IMR-90 (cell line): Measurements from ENCODE around the gene PTPRN2. TPM values are rescaled to one million over a fixed set of nuclear protein-coding genes. Genes with fewer than 3 reads are reported as not detected.

Experiments used
- ATAC-seq: fragments of 200-7000 bp; cut with Tn5 transposase; 2 replicates; pipeline ENCODE4 v1.9.1; 2020; ENCODE audit warnings: low read depth, mild to moderate bottlenecking, moderate library complexity
- BruUV-seq: library from RNA; stranded (reverse); fragments of 400-500 nt; replicated peaks from 2 replicates; lab custom pipeline; 2021; lab: Mats Ljungman, UMichigan
- CTCF ChIA-PET: fragments of 300-600 bp; formaldehyde crosslinking; extraction: SDS; loops from one replicate; lab custom pipeline; 2021; ENCODE audit warnings: antibody characterized with exemption; lab: Yijun Ruan, JAX
- POLR2A ChIA-PET: fragments of 300-600 bp; sonication (Branson Sonifier 250); formaldehyde crosslinking; loops from one replicate; lab custom pipeline; 2022; ENCODE audit warnings: antibody characterized with exemption; ENCODE audit not compliant: unreplicated experiment; lab: Charles Lee
- DNase-seq: peaks from one replicate; pipeline ENCODE4 v3.0.0; 2013
- H2AFZ ChIP-seq: replicated peaks from 2 replicates; pipeline ENCODE3; 2013; ENCODE audit warnings: low read length, mild to moderate bottlenecking; ENCODE audit not compliant: poor library complexity
- H2AK5ac ChIP-seq: 2 replicates; pipeline ENCODE4 v1.6.1; 2013; ENCODE audit warnings: low read depth, low read length, inconsistent platforms
- H2AK9ac ChIP-seq: replicated peaks from 2 replicates; pipeline ENCODE3; 2013; ENCODE audit warnings: mild to moderate bottlenecking, low read depth, low read length, moderate library complexity; ENCODE audit not compliant: poor library complexity
- H2BK120ac ChIP-seq: 2 replicates; pipeline ENCODE4 v1.6.1; 2013; ENCODE audit warnings: low read depth, low read length, inconsistent platforms
- H2BK15ac ChIP-seq: 3 replicates; pipeline ENCODE4 v1.6.1; 2013; ENCODE audit warnings: low read depth, low read length, inconsistent platforms
- H2BK20ac ChIP-seq: 2 replicates; pipeline ENCODE4 v1.6.1; 2013; ENCODE audit warnings: low read depth, mild to moderate bottlenecking, inconsistent platforms, low read length, moderate library complexity
- H2BK5ac ChIP-seq: 2 replicates; pipeline ENCODE4 v1.6.1; 2013; ENCODE audit warnings: mild to moderate bottlenecking, low read depth, low read length, inconsistent platforms; ENCODE audit not compliant: poor library complexity, severe bottlenecking
- H3K14ac ChIP-seq: replicated peaks from 2 replicates; pipeline ENCODE4 v1.6.1; 2013; ENCODE audit warnings: low read depth, low read length, inconsistent platforms
- H3K18ac ChIP-seq: 2 replicates; pipeline ENCODE4 v1.6.1; 2013; ENCODE audit warnings: low read depth, low read length, control low read depth
- H3K23ac ChIP-seq: 2 replicates; pipeline ENCODE4 v1.6.1; 2013; ENCODE audit warnings: low read depth, low read length, inconsistent platforms
- H3K27ac ChIP-seq: 2 replicates; pipeline ENCODE4 v1.5.1; 2013; ENCODE audit warnings: mild to moderate bottlenecking, control low read depth, low read length; ENCODE audit not compliant: insufficient read depth
- H3K27me3 ChIP-seq: 2 replicates; pipeline ENCODE4 v1.6.1; 2013; ENCODE audit warnings: low read length; ENCODE audit not compliant: control insufficient read depth, insufficient read depth
- H3K36me3 ChIP-seq: 2 replicates; pipeline ENCODE4 v1.6.1; 2013; ENCODE audit warnings: low read length, mixed read lengths; ENCODE audit not compliant: control insufficient read depth, insufficient read depth
- H3K4ac ChIP-seq: 2 replicates; pipeline ENCODE4 v1.6.1; 2013; ENCODE audit warnings: low read depth, low read length, inconsistent platforms
- H3K4me1 ChIP-seq: 2 replicates; pipeline ENCODE4 v1.6.1; 2013; ENCODE audit warnings: low read length, mixed read lengths; ENCODE audit not compliant: control insufficient read depth, insufficient read depth
- H3K4me2 ChIP-seq: 2 replicates; pipeline ENCODE4 v1.6.1; 2013; ENCODE audit warnings: low read depth, mild to moderate bottlenecking, control low read depth, low read length, moderate library complexity
- H3K4me3 ChIP-seq: 2 replicates; pipeline ENCODE4 v1.5.1; 2013; ENCODE audit warnings: low read depth, mild to moderate bottlenecking, control low read depth, low read length, moderate library complexity; ENCODE audit not compliant: insufficient read depth
- H3K56ac ChIP-seq: 2 replicates; pipeline ENCODE4 v1.6.1; 2013; ENCODE audit warnings: low read length, inconsistent platforms; ENCODE audit not compliant: insufficient read depth; ENCODE audit errors: extremely low read depth
- H3K79me1 ChIP-seq, 2 experiments: 2 replicates each; pipeline ENCODE4 v1.6.1; 2013; ENCODE audit warnings: low read length in 2 of 2, inconsistent platforms in 1 of 2, low read depth in 1 of 2
- H3K9ac ChIP-seq: 2 replicates; pipeline ENCODE4 v1.6.1; 2013; ENCODE audit warnings: low read depth, low read length, control low read depth
- H3K9me1 ChIP-seq: 2 replicates; pipeline ENCODE4 v1.6.1; 2013; ENCODE audit warnings: low read length, inconsistent platforms; ENCODE audit not compliant: insufficient read depth
- H3K9me3 ChIP-seq: 2 replicates; pipeline ENCODE4 v1.6.1; 2013; ENCODE audit warnings: low read length; ENCODE audit not compliant: control insufficient read depth, insufficient read depth
- H4K20me1 ChIP-seq: 2 replicates; pipeline ENCODE4 v1.6.1; 2013; ENCODE audit warnings: low read length, inconsistent platforms; ENCODE audit not compliant: insufficient read depth
- H4K5ac ChIP-seq: 2 replicates; pipeline ENCODE4 v1.6.1; 2013; ENCODE audit warnings: mild to moderate bottlenecking, low read depth, low read length, control low read depth
- H4K8ac ChIP-seq, 2 experiments: 2 replicates each; pipeline ENCODE4 v1.6.1; 2013; ENCODE audit warnings: low read depth in 2 of 2, low read length in 2 of 2, control low read depth in 1 of 2, inconsistent platforms in 1 of 2
- H4K91ac ChIP-seq: 2 replicates; pipeline ENCODE4 v1.6.1; 2013; ENCODE audit warnings: low read depth, low read length, inconsistent platforms; ENCODE audit not compliant: insufficient read depth
- BHLHE40 ChIP-seq: fragments of 150-350 bp; IDR thresholded peaks from 2 replicates; pipeline ENCODE4 v1.6.1; 2016; ENCODE audit warnings: mild to moderate bottlenecking, low read depth, low read length
- CEBPB ChIP-seq: IDR thresholded peaks from 2 replicates; pipeline ENCODE4 v1.6.1; 2012; ENCODE audit warnings: low read depth, low read length, improper control_type of control experiment
- CHD1 ChIP-seq: IDR thresholded peaks from 2 replicates; pipeline ENCODE4 v1.6.1; 2012; ENCODE audit warnings: low read depth, low read length, improper control_type of control experiment
- CTCF ChIP-seq: conservative IDR thresholded peaks from 2 replicates; pipeline ENCODE4 v1.5.1; 2012; ENCODE audit warnings: mild to moderate bottlenecking, low read depth, low read length, improper control_type of control experiment
- FOS ChIP-seq: fragments of 150-350 bp; IDR thresholded peaks from 2 replicates; pipeline ENCODE4 v1.6.1; 2016; ENCODE audit warnings: low read depth, low read length
- MAFK ChIP-seq: IDR thresholded peaks from 2 replicates; pipeline ENCODE4 v1.6.1; 2012; ENCODE audit warnings: low read depth, low read length, improper control_type of control experiment
- MAZ ChIP-seq: IDR thresholded peaks from 2 replicates; pipeline ENCODE4 v1.6.1; 2012; ENCODE audit warnings: low read depth, mild to moderate bottlenecking, low read length, improper control_type of control experiment, moderate library complexity, borderline replicate concordance
- MXI1 ChIP-seq: IDR thresholded peaks from 2 replicates; pipeline ENCODE4 v1.6.1; 2012; ENCODE audit warnings: low read depth, mild to moderate bottlenecking, low read length, moderate library complexity, borderline replicate concordance
- NFE2L2 ChIP-seq: fragments of 150-350 bp; IDR thresholded peaks from 2 replicates; pipeline ENCODE4 v1.6.1; 2016; ENCODE audit warnings: low read depth, mild to moderate bottlenecking, low read length
- POLR2A ChIP-seq: IDR thresholded peaks from 2 replicates; pipeline ENCODE4 v1.6.1; 2012; ENCODE audit warnings: mild to moderate bottlenecking, low read depth, low read length
- RAD21 ChIP-seq: IDR thresholded peaks from 2 replicates; pipeline ENCODE4 v1.6.1; 2012; ENCODE audit warnings: low read length, improper control_type of control experiment
- RCOR1 ChIP-seq: IDR thresholded peaks from 2 replicates; pipeline ENCODE4 v1.6.1; 2012; ENCODE audit warnings: mild to moderate bottlenecking, low read length, improper control_type of control experiment; ENCODE audit not compliant: insufficient replicate concordance
- RFX5 ChIP-seq: IDR thresholded peaks from 2 replicates; pipeline ENCODE4 v1.8.0; 2012; ENCODE audit warnings: low read depth, mild to moderate bottlenecking, low read length, moderate library complexity
- SMC3 ChIP-seq: fragments of 150-350 bp; IDR thresholded peaks from 2 replicates; pipeline ENCODE4 v1.6.1; 2016; ENCODE audit warnings: low read depth, mild to moderate bottlenecking, antibody characterized with exemption, low read length, moderate library complexity
- WGBS, 2 experiments: methylation state at CpG; one replicate each; pipeline versions ENCODE4 v1.1.5 to v1.1.7; 2013; ENCODE audit warnings: missing lambda C conversion rate in 2 of 2; ENCODE audit not compliant: insufficient read length in 1 of 2; ENCODE audit errors: extremely low coverage in 2 of 2; 5-methylcytosine and 5-hydroxymethylcytosine counted together
- dilution Hi-C: fragments of 300-500 bp; cut with HindIII; formaldehyde crosslinking; loops from one replicate; pipeline ENCODE4 v1.14.3; 2018; ENCODE audit warnings: low sequenced_read_pairs; ENCODE audit not compliant: unreplicated experiment
- in situ Hi-C: fragments of 300-500 bp; cut with MboI; formaldehyde crosslinking; loops from 3 replicates; pipeline ENCODE4 v1.14.3; 2019; ENCODE audit warnings: low sequenced_read_pairs, inconsistent platforms, mixed read lengths
- intact Hi-C: fragments of 100-400 bp; cut with micrococcal nuclease; formaldehyde crosslinking; loops from 2 replicates; pipeline ENCODE4 v1.10.0; 2022
- polyA plus RNA-seq, 3 experiments: library from polyadenylated mRNA; depleted of rRNA; stranded (reverse); fragments of >200 nt; gene quantifications; 2 replicates each; pipeline ENCODE4 v1.2.3, GENCODE V29; 2012; ENCODE audit warnings: low replicate concordance in 1 of 3
- total RNA-seq: library from RNA; depleted of rRNA; stranded (reverse); fragments of >200 nt; gene quantifications from 2 replicates; pipeline ENCODE4 v1.2.3, GENCODE V29; 2012

PTPRN2 gene
- total and polyA plus RNA-seq, 2 of the 4 experiments (the other 2 are of a cell fraction): 0.03 TPM; not detected in 1

- BruUV-seq: no TSS peak
- Histone ChIP-seq H3K36me3 (no peaks in the 10 kb centered on the region), H2AK5ac (no peak overlapping the region), H2AFZ (no peak overlapping the region), H4K8ac (no peak overlapping the region), H2BK20ac (no peak overlapping the region), H2BK120ac (no peak overlapping the region), H3K4me2 (no peak overlapping the region), H3K27me3 (no peaks in the 10 kb centered on the region), H3K4me3 (no peak overlapping the region), H3K79me1 (no peaks in the 10 kb centered on the region), H4K5ac (no peak overlapping the region), H3K18ac (no peak overlapping the region), H4K91ac (no peak overlapping the region), H2BK5ac (no peak overlapping the region), H3K9me1 (no peaks in the 10 kb centered on the region), H3K27ac (no peak overlapping the region), H4K20me1 (no peaks in the 10 kb centered on the region), H3K9ac (no peak overlapping the region), H3K14ac (no peak overlapping the region), H3K23ac (no peak overlapping the region), H3K56ac (no peak overlapping the region), H2BK15ac (no peak overlapping the region), H3K4ac (no peak overlapping the region), H2AK9ac (no peak overlapping the region), H3K9me3 (peaks cover 45% of the 10 kb centered on the region), H3K4me1 (no peaks in the 10 kb centered on the region)
- CTCF ChIA-PET: no interaction called here
- no peak for ATAC-seq
- intact Hi-C loops: no loop called here
- TF ChIP-seq CHD1: no peak
- no peak for TF ChIP-seq BHLHE40
- TF ChIP-seq MXI1: no peak
- no peak for TF ChIP-seq RFX5
- TF ChIP-seq SMC3: no peak
- no peak for TF ChIP-seq MAZ
- no peak for TF ChIP-seq CTCF
- TF ChIP-seq RAD21: no peak
- no peak for TF ChIP-seq POLR2A
- no peak for TF ChIP-seq MAFK
- no peak for TF ChIP-seq CEBPB
- TF ChIP-seq RCOR1: no peak
- TF ChIP-seq NFE2L2: no peak
- TF ChIP-seq FOS: no peak
- in situ Hi-C loops: no loop called here
- dilution Hi-C loops: no loop called here
- POLR2A ChIA-PET: no interaction called here
- DNase-seq: no peak
- WGBS, 2 experiments: 11% methylated on average over 5 of the region's 22 CpGs; no CpG with 5 or more reads in 1 of the 2 experiments
These were observed 732.0 kb downstream of the PTPRN2 start for GRCh38 chr7:157855452-157856213.
